Left kidney (tissue), 8 donors: ENCODE measurements around the gene GZMM. TPM values are rescaled to one million over a fixed set of nuclear protein-coding genes. Genes with fewer than 3 reads are reported as not detected.

ENCODE experiments used
- DNase-seq: peaks from one replicate; pipeline ENCODE4 v3.0.0-alpha.2; 2013
- long read RNA-seq, 8 donors: transcript quantifications; one replicate each; lab custom pipeline, GENCODE V29; 2026
- polyA plus RNA-seq: library from polyadenylated mRNA; unstranded; fragments of 120-200 nt; gene quantifications from one replicate; pipeline ENCODE4 v1.2.1, GENCODE V29; 2013; ENCODE audit not compliant: insufficient read length

GZMM gene
- polyA plus RNA-seq = 0.15 TPM
- long read RNA-seq, donor 1 = 0 reads
- long read RNA-seq, donor 2 = 0 reads
- long read RNA-seq, donor 3 = 0 reads
- long read RNA-seq, donor 4 = 0 reads
- long read RNA-seq, donor 5 = 0 reads
- long read RNA-seq, donor 6 = 0 reads
- long read RNA-seq, donor 7 = 0 reads
- long read RNA-seq, donor 8 = 0 reads

DNA sequence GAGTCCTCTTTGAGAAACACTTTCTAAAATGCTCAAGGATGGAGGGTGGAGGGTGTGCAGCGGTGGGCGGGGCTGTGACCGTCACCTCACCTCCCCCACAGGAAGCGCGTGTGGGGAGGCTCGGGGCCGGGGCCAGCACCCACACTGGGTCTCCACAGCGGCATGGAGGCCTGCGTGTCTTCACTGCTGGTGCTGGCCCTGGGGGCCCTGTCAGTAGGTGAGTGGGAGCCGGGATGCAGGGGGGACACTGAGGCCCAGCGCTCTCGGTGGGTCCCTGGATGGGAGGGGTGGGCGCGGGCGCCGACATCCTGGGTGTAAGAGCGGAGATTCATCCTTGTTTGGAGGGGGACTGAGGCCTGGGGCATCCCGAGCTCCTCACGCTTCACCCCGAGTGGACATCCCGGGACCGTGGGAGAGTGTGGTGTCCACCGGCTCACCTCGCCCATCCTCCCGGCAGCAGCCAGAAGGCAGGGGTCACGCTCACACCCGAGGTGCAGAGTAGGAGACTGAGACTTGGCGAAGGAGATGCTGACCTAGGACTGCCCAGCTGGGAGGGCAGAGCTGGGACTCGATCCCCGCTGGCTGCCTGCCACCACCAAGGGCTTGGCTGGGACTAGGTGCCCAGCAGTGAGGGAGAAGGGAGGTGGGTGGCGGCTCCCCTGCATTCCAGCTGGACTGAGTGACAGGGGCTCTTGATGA is at the start of gene GZMM:
Gene GZMM, plus strand, starts transcription at position 144 of the 699 bp plus-strand sequence. Its CDS starts 19 bp downstream, at position 163.
- no peak for DNase-seq

DNA sequence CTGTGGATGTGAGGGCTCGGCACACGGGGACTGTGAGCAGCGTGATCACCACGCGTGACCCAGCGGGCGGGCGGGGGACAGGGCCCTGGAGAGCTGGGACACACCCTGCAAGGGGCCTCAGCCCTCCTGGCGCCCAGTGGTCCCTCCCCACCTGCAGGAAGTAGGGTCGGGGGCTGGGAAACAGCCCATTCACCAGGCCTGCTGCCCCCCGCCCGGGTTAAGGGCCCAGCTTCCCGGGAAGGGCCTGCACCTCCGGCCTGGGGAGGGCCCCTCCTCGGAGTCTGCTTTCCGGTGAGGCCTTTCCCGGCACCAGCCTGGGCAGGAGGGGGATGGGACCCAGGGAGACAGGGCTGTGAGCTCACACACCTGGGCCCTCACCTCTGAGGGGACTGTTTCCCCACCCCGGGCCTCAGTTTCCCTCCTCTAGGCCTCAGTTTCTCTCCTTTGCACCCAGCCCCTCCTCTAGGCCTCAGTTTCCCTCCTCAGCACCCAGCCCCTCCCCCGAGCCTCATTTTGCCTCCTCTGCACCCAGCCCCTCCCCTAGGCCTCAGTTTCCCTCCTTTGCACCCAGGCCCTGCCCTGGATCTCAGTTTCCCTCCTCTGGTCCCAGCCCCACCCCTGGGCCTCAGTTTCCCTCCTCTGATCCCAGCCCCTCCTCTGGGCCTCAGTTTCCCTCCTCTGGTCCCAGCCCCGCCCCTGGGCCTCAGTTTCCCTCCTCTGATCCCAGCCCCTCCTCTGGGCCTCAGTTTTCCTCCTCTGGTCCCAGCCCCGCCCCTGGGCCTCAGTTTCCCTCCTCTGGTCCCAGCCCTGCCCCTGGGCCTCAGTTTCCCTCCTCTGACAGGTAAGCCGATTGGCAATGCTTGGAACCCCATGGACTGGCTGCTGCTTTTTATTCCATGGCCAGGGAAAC is 49.4 kb upstream of the GZMM start:
- no peak for DNase-seq

DNA sequence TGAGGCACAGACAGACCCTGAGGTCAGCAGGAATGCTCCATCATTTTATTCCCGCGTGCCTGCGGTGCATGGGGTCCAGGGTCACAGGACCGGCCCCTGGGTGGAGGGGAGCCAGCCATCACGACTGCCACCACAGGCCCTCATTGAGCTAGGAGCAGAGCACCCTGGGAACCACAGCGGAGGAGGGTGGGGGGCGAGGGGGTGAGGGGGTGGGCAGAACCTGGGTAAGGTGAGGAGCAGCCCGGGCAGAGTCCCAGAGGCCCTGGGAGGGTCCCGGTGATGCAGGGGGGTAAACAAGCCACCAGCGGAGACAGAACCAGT is 48.8 kb upstream of the GZMM start:
- no peak for DNase-seq

DNA sequence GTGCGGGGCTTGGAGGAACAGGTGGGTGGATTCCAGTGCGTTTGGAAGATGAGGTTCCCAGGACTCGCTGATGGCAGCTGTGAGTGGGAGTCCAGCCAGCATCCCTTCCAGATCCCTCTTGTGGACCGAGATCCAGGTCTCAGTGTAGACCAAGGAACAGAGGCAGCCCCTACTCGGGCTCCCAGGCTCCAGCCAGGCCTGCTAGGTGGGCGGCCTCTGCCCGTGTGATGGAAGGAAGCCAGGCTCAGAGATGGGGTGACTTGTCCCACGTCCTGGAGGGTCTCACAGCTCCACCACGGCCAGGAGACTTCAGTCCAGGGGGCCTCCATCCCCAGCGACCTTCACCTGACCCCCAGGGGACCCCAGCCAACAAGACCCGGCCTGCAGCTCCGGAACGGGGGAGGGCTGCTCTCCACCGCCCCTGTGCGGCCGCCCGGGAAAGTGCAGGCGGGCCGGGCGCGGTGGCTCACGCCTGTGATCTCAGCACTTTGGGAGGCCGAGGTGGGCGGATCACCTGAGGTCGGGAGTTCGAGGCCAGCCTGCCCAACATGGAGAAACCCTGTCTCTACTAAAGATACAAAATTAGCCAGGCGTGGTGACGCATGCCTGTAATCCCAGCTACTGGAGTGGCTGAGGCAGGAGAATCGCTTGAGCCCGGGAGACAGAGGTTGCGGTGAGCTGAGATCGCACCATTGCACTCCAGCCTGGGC is 48.3 kb upstream of the GZMM start:
- no peak for DNase-seq

DNA sequence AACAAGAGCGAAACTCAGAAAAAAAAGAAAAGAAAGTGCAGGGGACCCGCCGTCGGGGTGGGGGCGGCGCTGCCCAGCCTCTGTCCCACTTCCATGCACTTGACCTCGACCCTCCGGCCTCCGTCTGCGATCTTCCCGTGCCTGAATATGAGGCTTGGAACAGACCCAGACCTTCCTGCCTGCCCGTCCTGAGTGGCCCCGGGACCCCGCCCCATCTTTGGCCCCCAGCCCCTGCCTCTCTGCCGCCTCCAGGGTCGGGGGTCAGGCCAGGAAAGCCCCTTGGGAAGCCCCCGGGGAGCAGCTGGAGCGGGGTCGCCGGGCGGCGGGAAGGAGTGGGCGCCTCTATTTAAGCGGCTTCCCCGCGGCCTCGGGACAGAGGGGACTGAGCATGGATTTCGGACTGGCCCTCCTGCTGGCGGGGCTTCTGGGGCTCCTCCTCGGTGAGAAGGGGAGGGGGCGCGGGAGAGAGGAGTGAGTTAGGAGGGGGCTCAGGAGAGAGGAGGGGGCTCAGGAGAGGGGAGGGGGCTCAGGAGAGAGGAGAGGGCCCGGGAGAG is 47.7 kb upstream of the GZMM start, which contains the start of gene MADCAM1:
Gene MADCAM1, plus strand, starts transcription at position 375 of the 554 bp plus-strand sequence. Its CDS starts 14 bp downstream, at position 389.
- DNase-seq = no peak

DNA sequence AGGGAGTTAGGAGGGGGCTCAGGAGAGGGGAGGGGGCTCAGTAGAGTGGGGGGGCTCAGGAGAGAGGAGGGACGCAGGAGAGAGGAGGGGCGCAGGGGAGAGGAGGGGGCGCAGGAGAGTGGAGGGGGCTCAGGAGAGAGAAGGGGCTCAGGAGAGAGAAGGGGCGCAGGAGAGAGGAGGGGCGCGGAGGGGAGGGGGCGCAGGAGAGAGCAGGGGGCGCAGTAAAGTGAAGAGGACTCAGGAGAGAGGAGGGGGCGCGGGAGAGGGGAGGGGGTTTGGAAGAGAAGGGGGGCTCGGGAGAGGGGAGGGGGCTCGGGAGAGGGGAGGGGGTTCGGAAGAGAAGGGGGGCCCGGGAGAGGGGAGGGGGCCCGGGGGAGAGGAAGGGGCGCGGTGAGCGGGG is 46.9 kb upstream of the GZMM start:
- no peak for DNase-seq

DNA sequence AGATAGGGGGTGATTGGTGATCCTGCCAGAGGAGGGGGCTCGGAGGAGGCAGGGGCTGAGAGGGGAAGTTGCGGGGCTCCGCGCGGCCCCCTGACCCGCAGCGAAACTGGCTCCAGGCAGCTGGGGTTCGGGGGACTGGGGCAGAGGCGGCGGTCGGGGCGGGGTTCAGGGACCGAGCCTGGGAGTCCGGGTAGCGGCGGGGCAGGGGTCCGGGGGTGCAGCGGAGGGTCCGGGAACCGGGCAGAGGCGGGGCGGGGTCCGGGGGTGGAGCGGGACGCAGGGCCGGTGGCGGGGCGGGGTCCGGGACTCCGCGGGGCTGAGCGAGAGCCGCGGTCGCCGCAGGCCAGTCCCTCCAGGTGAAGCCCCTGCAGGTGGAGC is 46.4 kb upstream of the GZMM start:
- no peak for DNase-seq

DNA sequence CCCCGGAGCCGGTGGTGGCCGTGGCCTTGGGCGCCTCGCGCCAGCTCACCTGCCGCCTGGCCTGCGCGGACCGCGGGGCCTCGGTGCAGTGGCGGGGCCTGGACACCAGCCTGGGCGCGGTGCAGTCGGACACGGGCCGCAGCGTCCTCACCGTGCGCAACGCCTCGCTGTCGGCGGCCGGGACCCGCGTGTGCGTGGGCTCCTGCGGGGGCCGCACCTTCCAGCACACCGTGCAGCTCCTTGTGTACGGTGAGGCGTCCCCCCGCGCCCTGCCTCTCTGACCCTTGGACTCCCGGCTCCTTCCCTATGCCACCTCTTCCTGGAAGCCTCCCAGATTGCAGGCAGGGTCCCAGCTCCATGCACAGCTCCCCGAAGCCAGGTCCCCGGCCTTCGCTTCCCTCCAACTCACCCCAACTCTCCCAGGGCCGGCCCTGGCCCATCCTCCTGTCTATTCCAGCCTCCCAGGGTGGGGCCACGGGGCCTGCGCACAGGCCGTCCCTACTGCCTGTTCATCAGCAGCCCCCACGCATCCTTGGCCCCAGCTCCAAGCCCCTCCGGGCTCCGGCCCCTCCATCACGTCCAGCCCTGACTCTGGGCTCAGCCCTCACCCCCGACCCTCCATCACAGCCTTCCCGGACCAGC is 45.9 kb upstream of the GZMM start:
- DNase-seq = no peak

DNA sequence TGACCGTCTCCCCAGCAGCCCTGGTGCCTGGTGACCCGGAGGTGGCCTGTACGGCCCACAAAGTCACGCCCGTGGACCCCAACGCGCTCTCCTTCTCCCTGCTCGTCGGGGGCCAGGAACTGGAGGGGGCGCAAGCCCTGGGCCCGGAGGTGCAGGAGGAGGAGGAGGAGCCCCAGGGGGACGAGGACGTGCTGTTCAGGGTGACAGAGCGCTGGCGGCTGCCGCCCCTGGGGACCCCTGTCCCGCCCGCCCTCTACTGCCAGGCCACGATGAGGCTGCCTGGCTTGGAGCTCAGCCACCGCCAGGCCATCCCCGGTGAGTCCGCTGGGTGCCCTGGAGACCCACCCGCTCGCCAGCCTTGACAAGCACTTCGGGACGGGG is 45.4 kb upstream of the GZMM start:
- no peak for DNase-seq

DNA sequence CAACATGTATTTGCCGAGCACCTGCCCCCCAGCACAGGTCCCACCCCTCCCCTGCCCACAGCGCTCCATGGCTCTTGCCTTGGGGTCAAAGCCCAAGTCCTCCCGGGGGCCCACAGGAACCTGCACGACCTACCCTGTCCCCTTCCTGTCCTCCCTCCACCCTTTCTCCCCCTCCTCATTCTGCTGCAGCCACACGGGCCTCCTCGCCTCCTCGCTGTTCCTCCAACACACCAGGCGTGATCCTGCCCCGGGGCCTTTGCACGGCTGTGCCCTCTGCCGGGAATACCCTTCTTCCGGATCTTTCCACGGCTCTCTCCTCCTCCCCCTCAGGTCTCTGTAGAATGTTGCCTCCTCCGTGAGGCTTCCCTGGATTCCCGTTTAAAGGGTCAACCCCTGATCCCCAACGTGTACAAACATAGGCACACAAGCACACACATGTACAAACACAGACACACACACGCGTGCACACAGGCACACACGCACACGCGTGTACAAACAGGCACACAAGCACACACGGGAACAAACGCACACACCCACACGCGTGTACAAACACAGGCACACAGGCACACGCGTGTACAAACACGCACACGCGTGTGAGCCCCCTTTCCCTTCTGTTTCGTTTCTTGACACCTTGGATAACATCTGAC is 44.8 kb upstream of the GZMM start:
- no peak for DNase-seq

DNA sequence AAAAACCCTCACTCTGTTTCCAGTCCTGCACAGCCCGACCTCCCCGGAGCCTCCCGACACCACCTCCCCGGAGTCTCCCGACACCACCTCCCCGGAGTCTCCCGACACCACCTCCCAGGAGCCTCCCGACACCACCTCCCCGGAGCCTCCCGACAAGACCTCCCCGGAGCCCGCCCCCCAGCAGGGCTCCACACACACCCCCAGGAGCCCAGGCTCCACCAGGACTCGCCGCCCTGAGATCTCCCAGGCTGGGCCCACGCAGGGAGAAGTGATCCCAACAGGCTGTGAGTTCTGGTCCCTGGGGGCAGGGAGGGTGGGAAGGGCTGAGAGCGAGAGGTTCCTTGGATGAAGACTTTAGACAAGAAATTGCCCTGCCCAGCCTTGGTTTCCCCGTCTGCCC is 42.2 kb upstream of the GZMM start:
- no peak for DNase-seq

DNA sequence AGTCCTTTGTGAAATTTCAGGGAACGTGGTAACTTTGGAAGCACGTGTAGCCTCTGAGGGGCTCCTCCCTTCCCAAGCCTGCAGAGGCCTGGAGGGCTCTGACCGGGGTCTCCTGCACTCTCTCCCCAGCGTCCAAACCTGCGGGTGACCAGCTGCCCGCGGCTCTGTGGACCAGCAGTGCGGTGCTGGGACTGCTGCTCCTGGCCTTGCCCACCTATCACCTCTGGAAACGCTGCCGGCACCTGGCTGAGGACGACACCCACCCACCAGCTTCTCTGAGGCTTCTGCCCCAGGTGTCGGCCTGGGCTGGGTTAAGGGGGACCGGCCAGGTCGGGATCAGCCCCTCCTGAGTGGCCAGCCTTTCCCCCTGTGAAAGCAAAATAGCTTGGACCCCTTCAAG is 39.2 kb upstream of the GZMM start:
- no peak for DNase-seq

DNA sequence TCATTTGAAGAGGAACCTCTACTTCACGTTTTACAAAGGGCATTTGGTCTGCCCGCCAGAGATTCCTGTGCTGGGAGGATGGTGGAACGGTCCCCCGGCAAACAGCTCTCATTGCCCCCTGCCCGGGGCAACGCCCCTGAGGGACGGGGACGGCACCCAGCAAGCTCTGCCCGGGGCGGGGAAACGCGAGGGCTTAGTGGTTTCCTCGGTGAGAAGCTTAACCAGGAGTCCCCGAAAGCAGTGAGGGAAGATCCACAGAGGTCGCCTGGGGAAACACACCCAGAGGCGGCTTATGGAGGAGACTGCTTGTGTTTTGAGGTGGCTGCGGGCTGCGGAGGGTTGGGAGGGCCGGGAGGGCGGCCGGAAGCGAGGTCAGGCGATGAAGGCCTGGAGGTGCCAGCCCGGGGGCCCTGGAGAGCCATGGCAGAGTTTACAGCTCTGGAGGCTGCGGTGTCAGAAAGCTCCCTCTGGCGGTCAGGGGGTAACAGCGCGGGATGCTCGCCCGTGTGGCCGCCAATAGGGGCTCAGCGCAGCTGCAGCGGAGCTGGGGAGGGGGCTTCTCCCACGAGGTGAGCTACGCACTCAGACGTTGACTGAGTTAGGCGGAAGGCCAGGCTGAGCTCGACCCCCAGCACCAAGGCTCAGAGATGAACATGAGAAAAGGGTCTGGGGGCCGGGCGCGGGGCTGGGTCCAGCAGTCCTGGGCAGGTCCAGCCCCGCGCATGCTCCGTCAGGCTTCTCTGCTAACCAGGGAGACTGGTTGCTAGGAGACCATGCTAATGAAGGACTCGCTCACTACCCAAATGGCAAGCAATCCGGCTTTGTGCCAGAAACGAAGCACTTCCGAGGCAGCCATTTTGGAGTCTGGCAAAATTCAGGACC is 37.2 kb upstream of the GZMM start:
- DNase-seq = peak; percentile 100

DNA sequence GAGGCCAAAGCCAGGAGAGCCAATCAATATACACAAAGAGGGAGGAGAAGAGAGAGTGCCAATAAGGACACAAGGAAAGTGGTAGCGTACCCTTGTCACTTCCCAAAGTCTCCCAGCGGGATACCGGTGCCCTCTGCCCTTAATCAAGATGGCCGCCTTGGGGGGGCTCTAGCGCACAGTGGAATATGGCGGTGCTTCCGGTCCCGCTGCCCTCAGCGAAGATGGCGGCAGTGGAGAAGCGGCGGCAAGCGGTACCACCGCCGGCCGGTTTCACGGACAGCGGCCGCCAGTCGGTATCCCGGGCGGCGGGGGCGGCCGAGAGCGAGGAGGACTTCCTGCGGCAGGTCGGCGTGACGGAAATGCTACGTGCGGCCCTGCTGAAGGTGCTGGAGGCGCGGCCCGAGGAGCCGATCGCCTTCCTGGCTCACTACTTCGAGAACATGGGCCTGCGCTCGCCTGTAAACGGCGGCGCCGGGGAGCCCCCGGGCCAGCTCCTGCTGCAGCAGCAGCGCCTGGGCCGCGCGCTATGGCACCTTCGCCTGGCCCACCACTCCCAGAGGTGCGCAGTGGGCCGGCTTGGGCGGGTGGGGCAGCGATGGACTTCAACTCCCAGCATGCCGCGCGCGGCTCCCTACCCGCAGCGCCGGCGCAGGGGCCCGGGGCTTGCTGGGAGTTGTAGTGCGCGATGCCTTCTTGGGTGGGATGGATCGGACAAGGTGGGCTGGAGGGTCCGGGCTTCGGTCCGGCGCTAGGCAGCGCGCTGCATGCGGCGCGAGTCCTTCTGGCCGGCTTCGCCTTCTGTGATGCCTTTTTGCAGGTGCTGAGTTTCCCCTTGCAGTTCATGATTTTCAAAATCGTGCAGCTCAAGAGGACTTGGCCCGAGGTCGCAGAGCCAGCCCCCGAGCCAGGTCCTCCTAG is 36.3 kb upstream of the GZMM start, which contains the start of gene TPGS1:
Gene TPGS1, plus strand, starts transcription at position 212 of the 918 bp plus-strand sequence. Its CDS starts 10 bp downstream, at position 222.
- DNase-seq = no peak

DNA sequence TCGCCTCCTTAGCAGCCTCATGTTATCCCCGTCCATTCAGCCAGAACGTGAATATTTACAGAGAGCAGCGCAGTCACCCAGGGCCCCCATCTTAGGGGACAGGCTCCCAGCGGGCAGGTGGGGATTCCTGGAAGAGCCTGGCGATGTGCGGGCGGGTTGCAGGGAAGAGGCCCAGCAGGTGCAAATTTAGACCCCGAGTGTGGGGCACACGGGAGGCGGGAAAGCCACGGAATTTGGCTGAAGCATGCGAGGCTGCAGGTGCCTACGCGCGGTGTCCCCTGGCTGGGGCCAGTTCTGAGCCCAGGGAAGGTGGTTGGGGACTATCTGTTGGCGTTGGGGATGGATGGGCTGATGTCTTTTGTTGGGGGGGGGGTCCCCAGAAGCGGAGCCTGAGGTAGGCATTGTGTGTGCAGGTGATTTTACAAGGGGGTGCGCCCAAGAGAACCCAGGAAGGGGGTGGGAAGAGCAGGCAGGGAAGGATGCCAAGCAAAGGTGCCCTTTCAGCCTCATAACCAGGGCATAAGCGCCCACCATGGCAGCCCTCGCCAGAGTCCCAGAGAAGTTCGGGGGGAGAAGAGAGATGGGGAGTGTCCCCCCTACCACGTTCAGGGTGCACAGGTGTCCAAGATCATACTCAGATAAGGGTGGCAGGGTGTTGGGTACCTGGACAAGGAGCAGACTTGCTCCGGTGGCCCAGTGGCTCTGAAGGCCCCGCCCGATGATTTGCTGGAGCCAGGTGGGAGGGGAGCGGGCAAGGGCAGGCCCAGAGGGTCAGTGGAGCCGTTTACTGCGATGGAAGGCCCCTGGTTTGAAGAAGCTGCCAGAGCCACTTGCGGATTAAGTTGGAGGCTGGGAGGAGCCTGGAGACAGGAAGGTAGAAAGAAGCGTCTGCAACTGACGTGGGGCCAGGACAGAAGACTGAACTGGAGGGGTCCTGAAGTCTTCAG is 35.4 kb upstream of the GZMM start:
- DNase-seq = no peak

DNA sequence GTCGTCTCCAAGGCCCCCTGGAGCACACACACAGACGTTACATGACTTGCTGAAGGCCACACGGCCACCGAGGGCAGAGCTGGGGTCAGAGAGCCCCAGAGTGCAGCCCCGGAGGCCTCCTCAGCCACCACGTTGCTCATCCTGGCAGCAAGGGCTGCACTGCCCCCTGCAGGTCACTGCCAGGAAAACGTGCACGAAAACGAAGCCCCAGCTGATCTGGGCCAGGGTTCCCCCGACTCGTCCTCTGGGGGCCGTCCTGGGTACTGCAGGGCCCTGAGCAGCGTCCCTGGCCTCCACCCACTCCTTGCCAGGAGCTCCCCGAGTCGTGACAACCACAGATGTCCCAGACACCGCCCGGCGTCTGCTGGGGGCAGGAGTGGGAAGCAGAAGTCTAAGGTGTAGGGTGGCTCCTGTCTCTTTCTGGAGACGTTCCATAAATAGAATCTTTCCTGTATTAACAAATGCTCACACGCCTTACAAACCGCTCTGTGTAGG is 33.2 kb upstream of the GZMM start:
- peak; percentile 75 for DNase-seq

DNA sequence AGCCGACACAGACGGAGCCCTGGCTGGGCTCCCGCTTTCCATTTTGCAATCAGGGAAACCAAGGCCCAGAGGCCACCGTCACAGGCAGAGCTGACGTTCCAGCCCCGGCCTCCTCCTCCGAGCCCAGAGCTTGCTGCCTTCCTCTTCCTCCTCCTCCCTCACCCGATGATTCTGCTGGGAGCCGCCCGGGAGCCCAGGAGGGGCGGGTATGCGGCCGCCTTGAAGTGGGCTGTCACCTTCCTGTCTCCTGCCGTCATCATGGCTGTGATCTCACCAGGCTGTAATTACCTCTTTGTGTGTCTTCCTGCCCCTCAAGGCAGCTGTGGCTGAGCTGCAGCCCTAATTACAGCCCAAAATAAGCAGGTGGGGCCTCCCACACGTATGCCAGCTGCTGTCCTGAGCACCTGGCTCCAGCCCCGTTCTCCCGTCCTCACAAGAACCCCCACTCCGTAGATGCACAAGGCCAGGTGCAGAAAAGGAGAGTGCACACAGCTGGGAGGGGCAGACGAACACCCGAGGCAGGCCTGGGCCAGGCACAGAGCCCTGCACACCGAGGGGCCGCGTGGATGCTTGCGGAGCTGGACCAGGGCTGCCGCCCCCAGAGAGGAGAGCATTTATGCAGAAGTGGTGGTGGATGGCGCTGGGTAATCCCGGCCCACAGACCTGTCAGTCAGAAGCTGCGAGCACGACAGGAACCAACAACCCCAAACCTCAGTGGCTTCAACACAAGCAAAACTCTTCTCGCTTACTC is 32.6 kb upstream of the GZMM start:
- DNase-seq = no peak
